Measurements from ENCODE around the gene PRIM1.
"Not testable (repeated sequence)": the region's sequence is repeated elsewhere in the genome, so short reads cannot be mapped to it uniquely, and the experiment has no call there.

PRIM1 gene

GRCh38 chr12:56709759-56710376 lies 42.3 kb downstream of the PRIM1 start:
- DNase-seq (ENCODE audit: insufficient read length, low spot score) (no peak), FAIRE-seq (no peak)
- TF ChIP-seq PAX5 (IDR thresholded peaks at IDR 0.05; ENCODE audit: insufficient read depth, low read length, severe bottlenecking) (no peak), POLR2A (IDR thresholded peaks at IDR 0.05; ENCODE audit: low read depth, low read length) (no peak), TAF1 (IDR thresholded peaks at IDR 0.05; ENCODE audit: low read depth, low read length) (no peak), SPI1 (IDR thresholded peaks at IDR 0.05; ENCODE audit: low read depth, low read length) (no peak), POU2F2 (IDR thresholded peaks at IDR 0.05; ENCODE audit: low read depth, low read length) (no peak), POLR2AphosphoS5 (IDR thresholded peaks at IDR 0.05; ENCODE audit: low read depth, low read length) (no peak)

- DNase-seq (ENCODE audit: insufficient read length, low spot score); FAIRE-seq: not testable (repeated sequence)
Measured at GRCh38 chr12:56704522-56704921, 47.6 kb downstream of the PRIM1 start.

GRCh38 chr12:56699020-56699661 lies 53.0 kb downstream of the PRIM1 start:
- DNase-seq (ENCODE audit: insufficient read length, low spot score) = no peak
- no peak for FAIRE-seq
- TF ChIP-seq TAF1 (IDR thresholded peaks at IDR 0.05; ENCODE audit: low read depth, low read length) (no peak), POLR2AphosphoS5 (IDR thresholded peaks at IDR 0.05; ENCODE audit: low read depth, low read length) (no peak), SPI1 (IDR thresholded peaks at IDR 0.05; ENCODE audit: low read depth, low read length) (no peak), POU2F2 (IDR thresholded peaks at IDR 0.05; ENCODE audit: low read depth, low read length) (no peak), POLR2A (IDR thresholded peaks at IDR 0.05; ENCODE audit: low read depth, low read length) (no peak), PAX5 (IDR thresholded peaks at IDR 0.05; ENCODE audit: insufficient read depth, low read length, severe bottlenecking) (no peak)

GRCh38 chr12:56695327-56696101 lies 56.6 kb downstream of the PRIM1 start:
- no peak for FAIRE-seq
- TF ChIP-seq POLR2A (IDR thresholded peaks at IDR 0.05; ENCODE audit: low read depth, low read length) = no peak
- no peak for TF ChIP-seq SPI1 (IDR thresholded peaks at IDR 0.05; ENCODE audit: low read depth, low read length)
- TF ChIP-seq TAF1 (IDR thresholded peaks at IDR 0.05; ENCODE audit: low read depth, low read length) = no peak
- TF ChIP-seq PAX5 (IDR thresholded peaks at IDR 0.05; ENCODE audit: insufficient read depth, low read length, severe bottlenecking) = no peak
- no peak for TF ChIP-seq POLR2AphosphoS5 (IDR thresholded peaks at IDR 0.05; ENCODE audit: low read depth, low read length)
- TF ChIP-seq POU2F2 (IDR thresholded peaks at IDR 0.05; ENCODE audit: low read depth, low read length) = no peak
- DNase-seq (ENCODE audit: insufficient read length, low spot score) = no peak

DNA sequence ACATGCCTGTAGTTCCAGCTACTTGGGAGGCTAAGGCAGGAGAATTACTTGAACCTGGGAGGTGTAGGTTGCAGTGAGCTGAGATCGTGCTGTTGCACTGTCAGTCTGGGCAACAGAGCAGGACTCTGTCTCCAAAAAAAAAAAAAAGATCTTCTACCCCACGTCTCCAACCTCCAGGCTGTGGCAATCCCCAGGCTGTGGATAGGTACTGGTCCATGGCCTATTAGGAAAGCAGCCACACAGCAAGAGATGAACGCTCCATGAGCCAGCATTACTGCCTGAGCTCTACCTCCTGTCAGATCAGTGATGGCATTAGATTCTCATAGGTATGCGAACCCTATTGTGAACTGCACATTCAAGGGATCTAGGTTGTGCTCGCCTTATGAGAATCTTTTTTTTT lies 58.0 kb downstream of the PRIM1 start:
- TF ChIP-seq POLR2A (IDR thresholded peaks at IDR 0.05; ENCODE audit: low read depth, low read length) (no peak), POLR2AphosphoS5 (IDR thresholded peaks at IDR 0.05; ENCODE audit: low read depth, low read length) (no peak), POU2F2 (IDR thresholded peaks at IDR 0.05; ENCODE audit: low read depth, low read length) (no peak), PAX5 (IDR thresholded peaks at IDR 0.05; ENCODE audit: insufficient read depth, low read length, severe bottlenecking) (no peak), TAF1 (IDR thresholded peaks at IDR 0.05; ENCODE audit: low read depth, low read length) (no peak), SPI1 (IDR thresholded peaks at IDR 0.05; ENCODE audit: low read depth, low read length) (no peak)
- FAIRE-seq = no peak
- no peak for DNase-seq (ENCODE audit: insufficient read length, low spot score)

DNA sequence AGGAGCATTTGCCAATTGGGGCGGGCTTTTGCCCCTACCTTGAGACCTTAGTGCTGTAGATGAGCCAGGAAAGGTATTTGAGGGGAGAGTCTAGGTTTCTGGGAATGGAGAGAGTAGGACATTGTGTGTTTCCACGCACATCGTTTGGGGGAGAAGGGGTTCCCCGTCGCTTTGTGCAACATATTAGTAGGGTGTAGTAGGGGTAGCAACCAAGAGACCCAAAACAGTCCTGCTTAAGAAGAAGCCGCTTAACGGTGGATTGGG lies 63.3 kb downstream of the PRIM1 start:
- FAIRE-seq (no peak), DNase-seq (ENCODE audit: insufficient read length, low spot score) (peak; percentile 47)
- TF ChIP-seq SPI1 (IDR thresholded peaks at IDR 0.05; ENCODE audit: low read depth, low read length) (no peak), POLR2AphosphoS5 (IDR thresholded peaks at IDR 0.05; ENCODE audit: low read depth, low read length) (no peak), PAX5 (IDR thresholded peaks at IDR 0.05; ENCODE audit: insufficient read depth, low read length, severe bottlenecking) (no peak), POU2F2 (IDR thresholded peaks at IDR 0.05; ENCODE audit: low read depth, low read length) (no peak), POLR2A (IDR thresholded peaks at IDR 0.05; ENCODE audit: low read depth, low read length) (no peak), TAF1 (IDR thresholded peaks at IDR 0.05; ENCODE audit: low read depth, low read length) (no peak)

GRCh38 chr12:56688129-56688845 lies 63.8 kb downstream of the PRIM1 start, which contains the start of gene PTGES3:
TSS of gene PTGES3 (minus strand) at chr12:56688284. CDS start at chr12:56687999, 285 bp downstream.
- DNase-seq (ENCODE audit: insufficient read length, low spot score) (peak; percentile 84), FAIRE-seq (peak; percentile 92)
- TF ChIP-seq TAF1 (IDR thresholded peaks at IDR 0.05; ENCODE audit: low read depth, low read length) (peak; percentile 91), POLR2A (IDR thresholded peaks at IDR 0.05; ENCODE audit: low read depth, low read length) (peak; percentile 92), POU2F2 (IDR thresholded peaks at IDR 0.05; ENCODE audit: low read depth, low read length) (peak; percentile 44; the same call in 1 of the 2 replicates), SPI1 (IDR thresholded peaks at IDR 0.05; ENCODE audit: low read depth, low read length) (no peak), POLR2AphosphoS5 (IDR thresholded peaks at IDR 0.05; ENCODE audit: low read depth, low read length) (peak; percentile 97), PAX5 (IDR thresholded peaks at IDR 0.05; ENCODE audit: insufficient read depth, low read length, severe bottlenecking) (no peak)

GRCh38 chr12:56687223-56688128 lies 64.6 kb downstream of the PRIM1 start:
- TF ChIP-seq POLR2A (IDR thresholded peaks at IDR 0.05; ENCODE audit: low read depth, low read length) = peak; percentile 72; the same call in 1 of the 2 replicates
- no peak for TF ChIP-seq TAF1 (IDR thresholded peaks at IDR 0.05; ENCODE audit: low read depth, low read length)
- peak; percentile 68; the same call in 1 of the 2 replicates for TF ChIP-seq POLR2AphosphoS5 (IDR thresholded peaks at IDR 0.05; ENCODE audit: low read depth, low read length)
- peak; percentile 68 for FAIRE-seq

More at GRCh38 chr12:56687223-56688128, 64.6 kb downstream of the PRIM1 start:
- no peak for DNase-seq (ENCODE audit: insufficient read length, low spot score)
